ENCODE data around the gene ZNF467.

Gene ZNF467

GRCh38 chr7:149778696-149779501, 5.5 kb upstream of the ZNF467 start:
- TF ChIP-seq ZFX (IDR thresholded peaks at IDR 0.05; ENCODE audit: borderline replicate concordance) (no peak), CTCF (IDR thresholded peaks at IDR 0.05) (no peak)
- H3K27ac ChIP-seq = no peak overlapping the region

- TF ChIP-seq ZFX (IDR thresholded peaks at IDR 0.05; ENCODE audit: borderline replicate concordance) = no peak
- no peak for TF ChIP-seq CTCF (IDR thresholded peaks at IDR 0.05)
- no peak overlapping the region for H3K27ac ChIP-seq
Observed at GRCh38 chr7:149778327-149778637, 4.9 kb upstream of the ZNF467 start.

- no peak overlapping the region for H3K27ac ChIP-seq
- no peak for TF ChIP-seq CTCF (IDR thresholded peaks at IDR 0.05)
- no peak for TF ChIP-seq ZFX (IDR thresholded peaks at IDR 0.05; ENCODE audit: borderline replicate concordance)
Observed at GRCh38 chr7:149777551-149778326, 4.4 kb upstream of the ZNF467 start.

- H3K27ac ChIP-seq = no peak overlapping the region
Observed at GRCh38 chr7:149776848-149777407, 3.5 kb upstream of the ZNF467 start.

GRCh38 chr7:149776289-149776688, 2.9 kb upstream of the ZNF467 start:
- TF ChIP-seq ZFX (IDR thresholded peaks at IDR 0.05; ENCODE audit: borderline replicate concordance) (no peak), CTCF (IDR thresholded peaks at IDR 0.05) (no peak)
- no peak overlapping the region for H3K27ac ChIP-seq

More at GRCh38 chr7:149776848-149777407, 3.5 kb upstream of the ZNF467 start:
- TF ChIP-seq ZFX (IDR thresholded peaks at IDR 0.05; ENCODE audit: borderline replicate concordance) = no peak
- TF ChIP-seq CTCF (IDR thresholded peaks at IDR 0.05) = no peak

GRCh38 chr7:149775176-149775556, 1.8 kb upstream of the ZNF467 start:
- 0 out of 2 replicates have a peak overlapping the region, but pooled peaks have one; percentile 88 for H3K27ac ChIP-seq
- no peak for TF ChIP-seq ZFX (IDR thresholded peaks at IDR 0.05; ENCODE audit: borderline replicate concordance)
- no peak for TF ChIP-seq CTCF (IDR thresholded peaks at IDR 0.05)

All from 22Rv1 (cell line).